Thyroid gland (tissue), 4 donors: ENCODE results near the gene GPC6.

Source experiments
- POLR2A ChIP-seq, 2 donors: fragments of 450-650 bp; IDR thresholded peaks; one replicate each; pipeline ENCODE4 v1.6.1; 2017; ENCODE audit warnings: antibody characterized with exemption in 2 of 2, mild to moderate bottlenecking in 2 of 2, moderate library complexity in 1 of 2
- TF ChIP-seq, protein P1 (sequence below), 6 experiments: fragments of 200-600 bp in 3 of 6; fragments of 450-650 bp in 3 of 6; sonication (generic) in 3 of 6; IDR thresholded peaks; one replicate each; pipeline ENCODE4 v1.5.1; 2016 to 2019; ENCODE audit warnings: antibody characterized with exemption in 6 of 6, mild to moderate bottlenecking in 2 of 6, inconsistent platforms in 1 of 6, moderate library complexity in 1 of 6

DNA sequence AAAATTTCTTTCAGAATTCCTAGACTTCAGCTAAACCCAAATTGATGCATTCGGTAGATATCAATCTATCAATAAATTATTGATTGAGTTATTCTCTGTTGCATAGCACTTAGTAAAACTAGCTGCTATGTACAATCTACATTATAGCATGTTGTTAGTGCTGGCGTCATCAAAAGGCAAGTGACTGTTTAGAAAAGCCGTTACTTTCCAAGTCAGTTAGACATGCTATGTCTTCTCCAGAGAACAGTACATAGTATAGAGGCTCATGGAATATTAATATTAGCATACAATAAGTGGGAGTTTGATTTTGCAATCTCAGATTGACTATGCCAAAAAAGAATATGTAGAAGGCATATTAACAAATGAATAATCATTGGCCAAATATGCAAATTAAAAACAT is 1087.3 kb downstream of the GPC6 start:
- TF ChIP-seq, protein P1, sequence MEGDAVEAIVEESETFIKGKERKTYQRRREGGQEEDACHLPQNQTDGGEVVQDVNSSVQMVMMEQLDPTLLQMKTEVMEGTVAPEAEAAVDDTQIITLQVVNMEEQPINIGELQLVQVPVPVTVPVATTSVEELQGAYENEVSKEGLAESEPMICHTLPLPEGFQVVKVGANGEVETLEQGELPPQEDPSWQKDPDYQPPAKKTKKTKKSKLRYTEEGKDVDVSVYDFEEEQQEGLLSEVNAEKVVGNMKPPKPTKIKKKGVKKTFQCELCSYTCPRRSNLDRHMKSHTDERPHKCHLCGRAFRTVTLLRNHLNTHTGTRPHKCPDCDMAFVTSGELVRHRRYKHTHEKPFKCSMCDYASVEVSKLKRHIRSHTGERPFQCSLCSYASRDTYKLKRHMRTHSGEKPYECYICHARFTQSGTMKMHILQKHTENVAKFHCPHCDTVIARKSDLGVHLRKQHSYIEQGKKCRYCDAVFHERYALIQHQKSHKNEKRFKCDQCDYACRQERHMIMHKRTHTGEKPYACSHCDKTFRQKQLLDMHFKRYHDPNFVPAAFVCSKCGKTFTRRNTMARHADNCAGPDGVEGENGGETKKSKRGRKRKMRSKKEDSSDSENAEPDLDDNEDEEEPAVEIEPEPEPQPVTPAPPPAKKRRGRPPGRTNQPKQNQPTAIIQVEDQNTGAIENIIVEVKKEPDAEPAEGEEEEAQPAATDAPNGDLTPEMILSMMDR (IDR thresholded peaks at IDR 0.05) = no peak
- no peak for TF ChIP-seq POLR2A (IDR thresholded peaks at IDR 0.05)
